GM19395 (cell line): ENCODE measurements around the gene ITPR1.
A peak's percentile ranks its signal among the peaks of the same experiment; 100 is the strongest.

Experiments
- ATAC-seq: cut with Tn5 transposase; IDR thresholded peaks from one replicate; pipeline ENCODE4 v1.9.1; 2021; ENCODE audit warnings: mild to moderate bottlenecking, moderate library complexity; ENCODE audit not compliant: unreplicated experiment

The ITPR1 gene

GRCh38 chr3:4633078-4634004 lies 140.2 kb downstream of the ITPR1 start:
- ATAC-seq, result peak; percentile 84

GRCh38 chr3:4634894-4635293 lies 141.7 kb downstream of the ITPR1 start:
- no peak for ATAC-seq

DNA sequence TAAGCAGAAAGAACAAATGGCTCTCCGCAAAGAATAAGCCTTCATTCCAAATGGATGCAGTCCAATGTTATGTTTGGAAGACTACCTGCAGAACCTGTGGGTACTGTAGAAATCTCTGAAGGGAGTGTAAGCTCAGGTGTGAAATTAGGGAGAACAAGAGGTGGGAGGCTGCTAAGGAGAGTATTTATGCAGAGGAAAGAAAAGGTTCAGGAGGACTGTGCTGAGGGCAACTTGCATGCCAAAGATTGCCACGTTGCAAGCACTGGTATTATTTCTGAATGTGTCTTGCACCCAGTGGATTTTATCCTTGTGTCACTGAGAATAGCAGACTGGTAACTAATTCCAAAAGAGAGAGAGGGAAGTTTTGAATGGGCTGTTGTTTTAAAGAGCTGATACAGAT lies 144.1 kb downstream of the ITPR1 start:
- no peak for ATAC-seq

GRCh38 chr3:4641863-4642563 lies 148.9 kb downstream of the ITPR1 start:
- no peak for ATAC-seq

DNA sequence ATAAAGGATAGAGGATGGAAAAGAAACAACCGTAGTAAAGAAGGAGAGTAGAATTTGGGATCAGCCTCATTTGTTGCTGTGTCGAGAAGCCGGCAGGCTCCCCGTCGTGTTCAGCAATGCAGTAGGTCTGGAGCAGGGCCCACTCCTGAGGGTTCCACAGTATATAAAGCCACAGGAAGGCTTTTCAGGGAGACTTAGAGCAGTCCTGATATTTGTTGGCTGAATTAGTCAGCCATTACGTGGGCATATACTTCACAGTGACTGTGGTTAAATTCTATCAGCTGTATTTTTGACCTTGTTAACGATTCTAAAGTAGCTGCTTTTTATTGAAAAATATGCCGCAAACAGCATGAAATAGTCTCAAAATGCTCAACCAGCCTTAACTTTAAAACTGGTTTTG lies 149.5 kb downstream of the ITPR1 start:
- no peak for ATAC-seq

GRCh38 chr3:4643904-4644547 lies 150.9 kb downstream of the ITPR1 start:
- no peak for ATAC-seq

- no peak for ATAC-seq
These were observed 151.8 kb downstream of the ITPR1 start for GRCh38 chr3:4644951-4645350.

DNA sequence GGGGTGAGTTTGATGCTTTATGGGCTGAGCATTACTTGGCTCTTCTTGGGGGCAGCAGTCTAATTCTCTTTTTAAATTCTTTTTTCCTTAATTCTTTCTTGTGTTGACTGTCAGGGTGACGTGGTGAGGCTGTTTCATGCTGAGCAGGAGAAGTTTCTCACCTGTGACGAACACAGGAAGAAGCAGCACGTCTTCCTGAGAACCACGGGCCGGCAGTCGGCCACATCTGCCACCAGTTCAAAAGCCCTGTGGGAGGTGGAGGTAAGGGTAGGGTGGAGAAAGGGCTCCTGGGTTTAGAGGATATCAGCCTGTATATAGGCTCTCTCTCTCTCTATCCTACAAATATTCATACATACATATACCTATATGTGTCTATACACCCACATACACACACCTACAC lies 152.3 kb downstream of the ITPR1 start:
- no peak for ATAC-seq

GRCh38 chr3:4647411-4647810 lies 154.3 kb downstream of the ITPR1 start:
- no peak for ATAC-seq

DNA sequence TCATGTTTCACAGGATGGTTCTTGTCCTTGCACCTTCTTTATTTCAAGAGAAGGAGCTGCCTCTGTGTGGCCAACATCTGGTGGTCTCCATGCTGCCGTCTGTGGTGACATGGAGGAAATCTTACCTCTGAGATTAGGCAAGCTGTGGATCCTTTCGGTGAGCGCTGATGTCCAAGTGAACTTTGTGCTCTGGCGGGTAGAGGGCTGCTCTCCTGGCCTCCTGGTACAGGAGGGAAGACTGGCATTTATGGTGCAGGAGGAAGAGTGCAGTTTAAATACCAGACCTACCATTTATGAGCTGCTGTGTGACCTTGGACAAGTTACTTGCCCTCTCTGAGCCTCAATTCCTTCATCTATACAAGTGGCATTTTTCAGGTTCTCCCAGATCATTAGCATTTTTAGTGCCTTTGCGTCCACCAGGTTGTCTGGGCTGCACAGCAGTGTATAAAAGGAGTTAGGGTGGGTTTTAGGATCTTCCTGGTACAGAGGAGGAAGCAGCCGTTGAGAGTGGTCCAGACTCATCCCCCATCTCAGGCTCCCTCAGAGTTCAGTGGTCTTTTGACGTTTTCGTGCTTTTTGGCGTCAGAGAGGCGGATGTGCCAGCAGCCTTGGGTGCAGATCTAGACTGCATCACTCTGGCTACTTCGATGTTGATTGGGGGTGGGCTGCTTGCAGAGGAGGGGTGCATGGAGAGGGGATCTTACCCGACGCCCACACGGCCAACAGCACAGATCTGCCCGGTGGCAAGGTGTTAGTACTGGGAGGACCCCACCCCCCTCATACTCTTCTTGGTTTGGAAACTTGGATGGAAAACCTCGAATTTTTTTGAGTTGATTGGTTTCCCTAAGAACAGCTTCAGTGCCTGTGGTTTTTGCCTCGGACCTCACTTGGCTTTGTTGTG lies 162.2 kb downstream of the ITPR1 start:
- ATAC-seq, result no peak

GRCh38 chr3:4656059-4656458 lies 162.9 kb downstream of the ITPR1 start:
- ATAC-seq, result no peak

DNA sequence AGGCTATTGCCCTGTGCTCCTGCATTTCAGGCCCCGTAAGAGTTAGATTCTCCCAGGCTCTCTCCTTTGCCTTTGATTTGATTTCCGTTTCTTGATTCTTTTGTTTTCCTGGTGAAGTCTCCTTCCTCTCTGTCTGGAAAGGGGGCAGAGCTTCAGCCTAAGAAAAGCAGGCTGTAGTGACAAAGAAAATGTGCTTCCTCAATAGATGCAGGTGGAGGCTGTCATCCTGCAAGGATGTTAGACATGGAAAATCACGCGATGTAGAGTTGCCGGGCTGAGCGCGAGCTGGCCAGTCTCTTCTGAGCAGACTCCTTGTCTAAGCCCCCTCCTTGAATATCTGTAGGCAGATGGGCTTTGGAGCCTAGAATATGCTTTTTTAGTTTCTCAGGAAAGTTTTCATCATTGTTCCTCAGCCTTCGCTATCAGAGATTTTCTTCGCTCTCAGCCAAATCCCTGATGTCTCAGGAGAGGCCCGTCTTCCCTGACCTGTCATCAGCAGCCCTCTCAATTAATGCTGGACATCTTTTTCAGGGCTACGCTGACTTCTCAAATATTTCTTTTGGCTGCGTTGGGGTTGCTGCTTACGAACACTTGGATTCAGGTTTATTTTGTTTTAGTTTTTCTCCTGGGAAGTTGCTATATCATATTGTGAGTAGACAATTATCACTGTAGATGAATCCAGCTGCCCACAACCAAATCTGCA lies 163.6 kb downstream of the ITPR1 start:
- no peak for ATAC-seq

DNA sequence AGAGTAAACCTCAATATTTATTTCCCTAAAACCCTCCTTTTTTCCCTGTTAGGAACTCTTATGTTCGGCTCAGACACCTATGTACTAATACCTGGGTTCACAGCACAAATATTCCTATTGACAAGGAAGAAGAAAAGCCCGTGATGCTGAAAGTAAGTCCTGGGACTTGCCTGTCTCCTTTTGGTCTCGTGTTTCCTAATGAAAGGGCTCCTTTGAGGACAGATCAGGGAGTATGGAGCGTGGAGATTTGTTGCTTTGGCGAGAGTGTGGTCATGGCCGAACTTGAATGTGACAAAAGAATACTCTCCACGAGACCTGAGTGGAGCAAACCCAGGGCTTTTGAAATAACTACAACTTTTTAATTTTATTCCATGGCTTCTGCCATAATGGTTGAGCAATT lies 167.8 kb downstream of the ITPR1 start:
- no peak for ATAC-seq

GRCh38 chr3:4664412-4664811 lies 171.3 kb downstream of the ITPR1 start:
- no peak for ATAC-seq

DNA sequence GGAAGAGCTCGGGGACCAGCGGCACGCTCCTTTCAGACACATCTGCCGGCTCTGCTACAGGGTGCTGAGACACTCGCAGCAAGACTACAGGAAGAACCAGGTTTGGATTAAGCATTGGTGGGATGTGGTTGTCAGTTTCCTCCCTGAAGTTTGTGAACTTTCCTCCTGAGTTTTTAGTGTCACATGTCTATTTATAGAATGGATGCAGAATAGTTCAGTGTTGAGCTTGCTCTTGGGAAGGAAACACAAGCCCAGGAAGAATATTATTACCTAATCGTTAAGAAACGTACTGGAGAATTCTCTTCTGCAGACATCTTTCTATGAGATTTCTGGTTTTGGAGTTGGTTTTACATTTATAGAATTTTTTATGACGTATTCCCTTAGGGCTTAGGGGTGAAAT lies 172.0 kb downstream of the ITPR1 start:
- no peak for ATAC-seq

GRCh38 chr3:4666071-4666470 lies 172.9 kb downstream of the ITPR1 start:
- ATAC-seq, result no peak

DNA sequence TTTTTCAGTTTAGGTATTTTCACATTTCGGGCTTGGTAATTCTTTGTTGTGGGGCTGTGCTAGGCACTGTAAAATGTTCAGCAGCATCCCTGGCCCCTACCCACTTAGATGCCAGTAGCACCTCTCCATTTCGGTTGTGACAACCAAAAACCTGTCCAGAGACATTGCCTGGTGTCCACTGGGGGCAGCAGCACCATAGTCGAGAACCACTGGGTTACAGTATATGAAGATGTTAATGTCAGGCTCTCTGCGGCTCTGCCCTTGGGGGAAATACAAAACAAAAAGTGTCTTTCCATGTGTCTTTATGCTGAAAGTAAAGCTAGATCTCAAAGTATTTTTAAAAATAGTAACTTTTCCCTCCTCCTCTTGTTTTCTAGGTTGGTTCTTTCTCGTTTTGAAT lies 177.2 kb downstream of the ITPR1 start:
- no peak for ATAC-seq

DNA sequence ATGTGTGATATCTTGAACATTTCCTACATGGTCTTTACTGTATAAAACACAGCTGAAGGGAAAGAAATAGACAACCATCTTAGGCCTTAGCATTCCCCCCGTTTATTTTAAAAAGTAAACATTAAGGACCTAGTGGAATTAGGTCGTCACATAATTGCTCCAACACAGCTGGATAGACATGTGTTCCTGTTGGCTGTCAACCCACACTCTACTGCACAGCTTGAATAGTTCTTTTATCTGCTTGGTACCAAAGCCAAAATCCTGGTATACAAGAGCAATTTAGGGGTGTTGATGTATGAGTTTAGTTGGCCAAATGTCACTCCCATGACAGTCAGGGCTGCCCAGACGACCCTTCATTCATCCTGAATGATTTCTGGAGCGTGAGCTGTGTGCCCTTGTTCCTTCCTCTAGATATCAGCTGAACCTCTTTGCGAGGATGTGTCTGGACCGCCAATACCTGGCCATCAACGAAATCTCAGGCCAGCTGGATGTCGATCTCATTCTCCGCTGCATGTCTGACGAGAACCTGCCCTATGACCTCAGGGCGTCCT lies 179.7 kb downstream of the ITPR1 start:
- ATAC-seq, result no peak

DNA sequence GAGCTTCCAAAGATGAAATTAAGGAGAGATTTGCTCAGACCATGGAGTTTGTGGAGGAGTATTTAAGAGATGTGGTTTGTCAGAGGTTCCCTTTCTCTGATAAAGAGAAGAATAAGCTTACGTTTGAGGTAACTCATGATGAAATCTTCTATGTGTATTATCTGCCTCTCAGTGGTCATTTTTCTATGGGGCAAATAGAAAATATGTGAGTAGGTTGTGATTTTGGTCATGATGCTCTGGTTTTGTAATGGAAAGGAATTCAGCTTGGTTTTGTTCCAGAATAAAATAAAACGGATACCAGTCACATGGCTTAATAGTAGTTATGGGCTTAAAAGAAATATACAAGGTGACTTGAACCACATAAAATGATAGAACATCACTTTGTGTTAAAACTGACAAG lies 181.1 kb downstream of the ITPR1 start:
- no peak for ATAC-seq

DNA sequence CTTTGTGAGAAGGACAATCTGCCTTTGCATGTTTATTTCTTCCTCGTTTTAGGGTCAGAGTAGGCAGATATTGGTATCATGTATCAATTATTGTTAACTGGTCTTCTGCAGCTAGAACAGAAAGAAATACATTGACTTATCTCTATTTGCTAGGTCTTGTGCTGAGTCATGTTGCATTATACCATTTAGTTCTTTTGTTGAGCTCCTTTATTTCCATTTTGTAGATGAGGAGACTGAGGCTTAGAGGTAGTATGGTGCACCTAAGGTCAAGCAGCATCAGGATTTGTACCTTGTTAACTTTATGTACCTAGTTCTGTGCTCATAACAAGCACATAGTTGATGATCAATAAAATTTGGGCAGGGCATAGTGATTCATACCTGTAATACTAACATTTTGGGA lies 182.6 kb downstream of the ITPR1 start:
- no peak for ATAC-seq
